HG03469 (cell line): ENCODE results near the gene PCSK6.
"Not testable (repeated sequence)": the region's sequence is repeated elsewhere in the genome, so short reads cannot be mapped to it uniquely, and the experiment has no call there.

Source experiments
- ATAC-seq: cut with Tn5 transposase; IDR thresholded peaks from one replicate; pipeline ENCODE4 v1.9.1; 2021; ENCODE audit warnings: mild to moderate bottlenecking, moderate library complexity, moderate number of reproducible peaks; ENCODE audit not compliant: unreplicated experiment

The PCSK6 gene

GRCh38 chr15:101463696-101464095, 25.8 kb downstream of the PCSK6 start:
- not testable (repeated sequence) for ATAC-seq

- no peak for ATAC-seq
These were observed 26.2 kb downstream of the PCSK6 start for GRCh38 chr15:101463270-101463669.

DNA sequence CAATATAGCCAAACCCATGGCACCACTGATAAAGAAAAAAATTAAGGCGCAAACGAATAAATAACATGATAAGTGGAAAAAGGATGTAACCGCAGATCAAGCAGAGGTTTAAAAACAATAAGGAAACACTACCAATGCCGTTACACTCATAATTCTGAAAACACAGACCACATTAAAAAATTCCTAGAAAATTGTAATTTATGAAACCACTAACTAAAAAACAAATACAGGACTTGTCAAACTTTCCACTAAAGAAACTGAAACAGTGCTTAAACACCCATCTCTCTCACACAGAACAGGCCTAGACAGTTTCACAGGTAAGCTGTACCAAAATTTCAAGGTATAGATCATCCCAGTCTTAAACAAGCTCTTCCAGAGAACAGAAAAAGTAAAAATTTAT, 28.4 kb downstream of the PCSK6 start:
- ATAC-seq: no peak

GRCh38 chr15:101459579-101460300, 29.8 kb downstream of the PCSK6 start:
- no peak for ATAC-seq

DNA sequence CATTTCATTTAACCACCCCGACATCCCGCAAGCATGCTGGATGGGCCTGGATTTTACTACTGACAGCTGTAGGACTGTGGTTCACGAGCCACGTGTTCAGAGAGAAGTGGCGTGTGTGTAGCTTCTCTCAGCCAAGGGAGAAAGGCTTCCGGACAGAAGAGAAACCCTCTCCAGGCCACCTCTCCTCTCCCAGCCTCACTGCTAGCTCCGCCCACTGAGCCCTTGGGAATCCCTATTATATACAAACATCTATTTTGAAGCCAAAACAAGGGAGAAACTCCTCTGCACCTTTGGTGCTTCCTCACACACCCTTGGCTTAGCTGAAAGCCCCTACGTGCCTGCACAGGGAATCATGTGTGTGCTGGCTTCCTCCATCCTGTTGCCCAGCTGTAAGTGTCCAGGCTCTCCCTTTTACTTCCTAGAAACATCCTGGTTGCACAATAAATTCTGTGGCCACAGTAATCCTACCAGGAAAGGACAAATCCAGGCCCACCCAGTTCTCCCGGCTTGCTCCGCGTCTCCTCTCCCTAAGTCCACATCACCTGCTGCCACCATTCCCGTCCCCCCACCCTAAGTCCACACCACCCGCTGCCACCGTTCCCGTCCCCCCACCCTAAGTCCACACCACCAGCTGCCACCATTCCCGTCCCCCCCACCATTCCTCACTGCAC, 30.5 kb downstream of the PCSK6 start:
- no peak for ATAC-seq

- ATAC-seq: no peak
These were observed 31.2 kb downstream of the PCSK6 start for GRCh38 chr15:101458158-101458900.

DNA sequence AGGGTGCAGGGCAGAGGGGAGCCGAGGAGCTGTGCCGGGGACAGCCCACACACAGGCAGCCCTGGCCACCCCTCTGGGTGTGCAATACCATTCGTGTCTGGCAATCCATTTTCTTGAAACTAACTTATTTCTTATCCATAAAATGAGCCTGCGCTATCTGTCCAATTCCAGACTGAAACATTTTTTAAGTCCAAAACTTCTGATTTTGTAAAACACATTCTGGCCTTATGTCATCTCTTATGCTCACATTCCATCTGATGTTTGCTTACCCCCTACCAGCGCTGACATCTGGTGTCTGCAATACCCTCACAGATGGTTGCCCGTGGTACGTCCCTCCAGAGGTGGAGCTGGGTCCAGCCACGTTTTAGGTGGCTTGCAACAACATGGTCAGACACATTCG, 31.8 kb downstream of the PCSK6 start:
- ATAC-seq: no peak

- ATAC-seq: no peak
These were observed 33.3 kb downstream of the PCSK6 start for GRCh38 chr15:101456057-101456739.

DNA sequence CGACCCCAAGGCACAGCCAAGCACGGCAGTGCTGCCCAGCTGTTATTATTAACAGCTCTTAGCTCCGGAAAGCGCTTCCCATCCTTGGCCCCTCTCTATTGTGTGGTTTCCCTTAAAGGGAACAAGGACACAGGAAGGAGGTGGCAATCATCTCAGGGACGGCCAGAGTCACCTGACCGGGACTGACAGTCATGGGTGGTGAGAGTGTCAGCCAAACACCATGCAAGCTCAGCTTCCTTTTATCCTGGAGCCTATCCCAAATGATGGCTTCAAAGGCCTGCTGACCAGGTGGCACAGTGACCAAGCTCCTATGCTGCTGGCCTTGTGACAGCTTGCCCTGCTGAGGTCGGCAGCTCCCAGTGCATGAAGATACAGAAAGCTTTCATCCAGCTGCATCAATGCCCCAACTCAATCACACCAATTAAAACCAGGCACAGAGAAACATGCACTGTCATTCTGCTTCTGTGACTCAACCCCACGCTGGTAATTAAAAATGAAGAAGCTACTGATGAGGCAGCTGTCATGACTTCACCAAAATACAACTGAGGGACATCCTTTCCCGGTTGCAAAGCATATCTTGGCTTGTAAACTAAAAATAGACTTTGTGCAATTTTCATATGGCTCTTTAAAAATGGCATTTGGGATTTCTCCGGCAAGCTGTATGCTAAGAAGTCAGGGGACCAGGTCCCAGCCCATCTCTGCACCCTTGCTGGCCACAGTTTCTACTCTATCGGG, 34.0 kb downstream of the PCSK6 start:
- no peak for ATAC-seq

GRCh38 chr15:101454781-101455180, 34.7 kb downstream of the PCSK6 start:
- ATAC-seq: not testable (repeated sequence)

GRCh38 chr15:101454365-101454764, 35.1 kb downstream of the PCSK6 start:
- ATAC-seq: no peak

DNA sequence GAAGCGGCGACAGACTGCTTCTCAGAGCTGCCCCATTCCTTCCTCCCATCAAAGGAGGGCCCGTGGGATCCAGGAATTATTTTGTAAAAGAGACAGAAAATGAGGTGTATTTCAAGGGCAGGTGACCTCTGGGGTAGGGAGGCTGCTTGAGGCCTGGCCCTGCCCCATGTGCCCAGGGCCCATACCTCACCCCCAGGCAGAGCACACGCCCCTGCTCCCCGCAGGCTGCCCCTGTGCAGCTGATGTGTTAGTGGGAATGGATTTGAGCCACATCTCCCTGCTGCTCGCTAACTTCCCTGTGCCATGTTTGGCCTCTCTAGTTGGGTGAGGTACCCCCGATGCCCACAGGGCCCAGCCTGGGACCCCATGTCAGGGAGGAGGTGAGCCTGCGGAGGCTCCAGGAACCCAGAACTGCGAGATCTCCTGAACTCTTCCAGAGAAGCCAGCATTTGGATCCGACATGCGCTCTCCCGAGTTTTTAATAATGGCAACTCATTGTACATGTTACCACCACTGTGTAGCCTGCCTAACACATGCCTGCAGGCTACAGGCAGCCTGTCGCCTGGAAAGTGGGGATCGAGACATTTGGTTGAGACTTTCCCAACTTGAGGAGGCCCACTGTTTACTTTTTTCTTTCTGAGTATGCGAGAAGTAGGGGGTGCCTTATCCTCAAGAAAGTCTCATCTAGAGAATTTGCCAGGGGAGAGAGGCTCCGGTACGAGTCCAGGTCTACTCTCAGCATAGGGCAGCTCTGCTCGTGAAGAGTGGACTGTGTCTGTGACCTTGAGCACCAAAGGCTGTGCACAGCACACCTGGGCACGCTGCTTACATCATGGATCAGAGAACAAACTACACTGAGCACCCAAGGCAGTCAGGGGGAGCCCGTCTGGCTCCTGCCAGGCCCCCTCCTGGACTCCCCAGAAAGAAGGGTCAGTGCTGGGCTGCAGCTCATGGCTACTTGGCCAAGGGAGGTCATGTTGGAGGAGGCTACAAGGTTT, 36.1 kb downstream of the PCSK6 start:
- no peak for ATAC-seq

GRCh38 chr15:101452572-101452971, 36.9 kb downstream of the PCSK6 start:
- no peak for ATAC-seq

DNA sequence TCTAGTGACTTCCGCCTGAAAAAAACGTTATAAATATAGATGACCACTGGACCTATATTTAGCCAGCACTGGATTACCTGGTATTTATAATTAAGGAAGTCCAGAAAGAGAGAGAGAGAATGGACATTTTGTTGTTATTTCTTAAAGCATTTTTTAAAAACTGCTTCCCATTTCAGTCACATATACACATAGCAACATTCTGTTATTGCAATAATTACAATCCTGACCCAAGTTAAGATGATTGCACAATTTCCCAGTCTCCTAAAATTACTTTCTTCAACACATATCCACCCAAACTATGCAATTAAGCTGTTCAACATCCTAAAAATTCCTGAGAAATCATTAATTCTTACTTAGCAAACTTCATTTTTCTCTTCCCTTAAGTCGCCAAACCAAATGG, 37.7 kb downstream of the PCSK6 start:
- ATAC-seq: no peak

- no peak for ATAC-seq
These were observed 38.2 kb downstream of the PCSK6 start for GRCh38 chr15:101451266-101451799.

DNA sequence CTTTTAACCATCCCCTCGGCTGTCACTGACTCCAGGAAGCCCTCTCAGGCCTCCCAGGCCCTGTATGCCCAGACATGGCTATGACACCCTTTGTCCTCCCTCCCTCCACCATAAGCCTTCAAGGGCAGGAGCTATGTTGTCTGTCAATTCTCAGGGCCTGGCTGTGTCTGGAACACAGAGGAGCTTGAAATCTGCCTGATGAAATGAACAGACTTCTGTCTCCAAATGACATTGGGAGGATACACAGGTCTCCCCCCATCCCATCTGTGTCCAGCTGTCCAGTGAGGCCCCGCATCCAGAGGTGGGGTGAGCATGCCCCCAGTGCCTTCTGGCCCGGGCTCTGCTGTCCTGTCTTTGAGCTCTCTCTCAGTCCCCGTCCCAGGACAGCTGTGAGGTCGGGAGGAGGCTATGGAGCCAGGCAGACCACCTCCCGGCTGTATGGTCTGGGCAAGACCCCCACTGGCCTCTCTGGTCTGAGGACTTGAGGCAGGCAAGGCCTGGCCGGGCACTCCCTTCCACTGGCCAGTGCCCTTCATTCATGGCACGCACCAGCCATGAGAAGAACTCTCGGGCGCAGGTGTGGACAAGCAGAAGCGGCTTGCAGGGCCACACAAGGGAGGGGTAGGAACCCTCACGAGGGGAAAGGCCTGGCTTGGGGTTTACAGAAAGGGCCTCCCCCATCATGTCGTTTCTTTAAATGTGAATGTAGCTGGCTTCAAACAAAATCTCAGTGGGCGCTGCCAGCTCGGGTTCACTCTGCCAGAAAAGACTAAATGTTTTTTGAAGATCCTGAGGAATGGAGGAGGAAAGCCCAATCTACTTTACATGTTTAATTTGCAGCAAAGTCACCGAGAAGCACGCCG, 38.9 kb downstream of the PCSK6 start:
- no peak for ATAC-seq

DNA sequence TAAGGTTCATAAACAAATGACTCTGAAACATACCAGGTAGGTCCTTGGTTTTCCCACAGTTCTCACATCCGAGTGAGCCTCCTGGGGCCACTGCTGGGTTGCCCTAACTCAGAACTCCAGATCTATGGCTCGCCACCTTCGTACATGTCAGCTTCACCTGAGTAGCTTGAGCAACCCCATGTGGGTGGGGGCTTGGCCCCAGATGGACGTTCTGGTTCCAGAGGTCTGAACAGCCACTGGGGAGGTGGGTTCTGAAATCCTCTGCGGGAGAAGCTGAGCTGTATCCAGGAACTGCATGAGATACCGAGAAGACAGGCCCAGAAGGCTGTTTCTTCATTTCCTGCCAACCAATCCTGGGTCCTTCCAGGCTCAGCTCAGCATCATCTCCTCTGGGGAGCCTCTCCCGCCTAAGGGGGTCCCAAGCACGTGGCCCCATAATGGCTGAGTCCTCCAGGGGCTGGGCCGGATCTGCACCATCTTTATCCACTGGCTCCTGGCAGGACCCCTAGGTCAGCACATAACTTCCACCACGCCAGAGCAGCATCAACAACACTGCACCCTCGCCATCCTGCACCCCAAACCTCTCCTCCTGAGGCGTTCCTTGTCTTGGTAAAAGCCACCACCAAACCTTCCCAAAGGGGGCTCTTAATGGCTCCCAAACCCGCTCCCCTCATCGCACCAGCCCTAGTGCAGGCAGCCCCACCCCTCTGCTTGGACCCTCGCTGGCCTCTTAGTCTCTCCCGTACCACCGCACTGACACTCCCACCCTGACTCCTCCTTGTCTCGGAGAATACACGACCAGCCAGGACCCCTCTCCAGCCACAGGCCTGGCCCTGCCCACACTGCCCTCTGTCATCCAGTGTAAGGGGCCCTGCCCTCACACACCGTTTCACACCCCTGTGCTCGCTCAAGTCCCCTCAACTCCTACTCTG, 39.8 kb downstream of the PCSK6 start:
- no peak for ATAC-seq
